HepG2 (cell line): Measurements from ENCODE around the gene AHCY. TPM values are rescaled to one million over a fixed set of nuclear protein-coding genes. Genes with fewer than 3 reads are reported as not detected.

Source experiments
- CCAR2 ChIP-seq: fragments of 200-400 bp; formaldehyde crosslinking; optimal IDR thresholded peaks from 2 replicates; pipeline ENCODE3; 2018; ENCODE audit warnings: low read depth, mild to moderate bottlenecking, low read length, moderate library complexity
- DMAP1 ChIP-seq: IDR thresholded peaks from 2 replicates; pipeline ENCODE4 v1.6.1; 2016
- EED ChIP-seq: sonication (generic); formaldehyde crosslinking; IDR thresholded peaks from 2 replicates; pipeline ENCODE4 v1.5.0; 2020; ENCODE audit warnings: mild to moderate bottlenecking, missing genetic modification reagents
- HMG20A ChIP-seq: IDR thresholded peaks from 2 replicates; pipeline ENCODE4 v1.6.1; 2016; ENCODE audit warnings: borderline replicate concordance
- HOXA9 ChIP-seq: sonication (generic); formaldehyde crosslinking; IDR thresholded peaks from 2 replicates; pipeline ENCODE4 v1.8.1; 2022; ENCODE audit warnings: missing genetic modification reagents, mild to moderate bottlenecking, moderate library complexity, borderline replicate concordance
- ISL2 ChIP-seq: sonication (generic); formaldehyde crosslinking; IDR thresholded peaks from 2 replicates; pipeline ENCODE4 v1.5.0; 2020; ENCODE audit warnings: missing genetic modification reagents
- JARID2 ChIP-seq: sonication (generic); formaldehyde crosslinking; IDR thresholded peaks from 2 replicates; pipeline ENCODE4 v1.8.1; 2023; ENCODE audit warnings: missing genetic modification reagents, inconsistent platforms; ENCODE audit not compliant: insufficient replicate concordance
- KDM1A ChIP-seq: IDR thresholded peaks from 2 replicates; pipeline ENCODE4 v1.6.1; 2016; ENCODE audit warnings: missing compliant biosample characterization
- KLF13 ChIP-seq: sonication (generic); formaldehyde crosslinking; IDR thresholded peaks from 2 replicates; pipeline ENCODE4 v1.4.0; 2020; ENCODE audit warnings: mild to moderate bottlenecking, missing genetic modification reagents
- PAX8 ChIP-seq: sonication (generic); formaldehyde crosslinking; IDR thresholded peaks from 2 replicates; pipeline ENCODE4 v1.8.0; 2022; ENCODE audit warnings: mild to moderate bottlenecking, missing genetic modification reagents, borderline replicate concordance
- POLR2AphosphoS5 ChIP-seq: IDR thresholded peaks from 2 replicates; pipeline ENCODE4 v1.6.1; 2012; ENCODE audit warnings: low read depth, low read length
- RFX1 ChIP-seq: fragments of 450-650 bp; IDR thresholded peaks from 2 replicates; pipeline ENCODE4 v1.6.1; 2017
- SAFB2 ChIP-seq: sonication (generic); formaldehyde crosslinking; IDR thresholded peaks from 2 replicates; pipeline ENCODE4 v1.5.1; 2020; ENCODE audit warnings: missing genetic modification reagents, low read depth, mild to moderate bottlenecking, borderline replicate concordance
- SNAI1 ChIP-seq: sonication (generic); formaldehyde crosslinking; IDR thresholded peaks from 2 replicates; pipeline ENCODE4 v1.5.0; 2020; ENCODE audit warnings: mild to moderate bottlenecking, missing genetic modification reagents, borderline replicate concordance
- SP5 ChIP-seq: IDR thresholded peaks from 2 replicates; pipeline ENCODE4 v1.6.1; 2016; ENCODE audit warnings: low read depth, borderline replicate concordance
- SRSF4 ChIP-seq: fragments of 200-400 bp; formaldehyde crosslinking; IDR thresholded peaks from one replicate; pipeline ENCODE4 v1.6.1; 2018; ENCODE audit warnings: mild to moderate bottlenecking, low read depth, low read length, moderate library complexity; ENCODE audit not compliant: poor library complexity, severe bottlenecking
- ZBTB42 ChIP-seq: sonication (generic); formaldehyde crosslinking; IDR thresholded peaks from 2 replicates; pipeline ENCODE4 v1.5.0; 2020; ENCODE audit warnings: mild to moderate bottlenecking, missing genetic modification reagents
- ZC3H4 ChIP-seq: sonication (generic); formaldehyde crosslinking; IDR thresholded peaks from 2 replicates; pipeline ENCODE4 v1.4.0; 2020; ENCODE audit warnings: missing genetic modification reagents, borderline replicate concordance
- ZFP36 ChIP-seq: fragments of 150-350 bp; IDR thresholded peaks from 2 replicates; pipeline ENCODE4 v1.6.1; 2018; ENCODE audit warnings: borderline replicate concordance, low read length, low read depth; ENCODE audit not compliant: partially characterized antibody
- ZMYM3 ChIP-seq: sonication (generic); formaldehyde crosslinking; IDR thresholded peaks from 2 replicates; pipeline ENCODE4 v1.5.1; 2020; ENCODE audit warnings: mild to moderate bottlenecking, missing genetic modification reagents
- ZNF329 ChIP-seq: sonication (generic); formaldehyde crosslinking; IDR thresholded peaks from 2 replicates; pipeline ENCODE4 v1.9.0; 2021; ENCODE audit warnings: low read depth, mild to moderate bottlenecking, missing genetic modification reagents
- ZNF547 ChIP-seq: sonication (generic); formaldehyde crosslinking; IDR thresholded peaks from 2 replicates; pipeline ENCODE4 v1.5.1; 2020; ENCODE audit warnings: mild to moderate bottlenecking, missing genetic modification reagents
- ZNF552 ChIP-seq: sonication (generic); formaldehyde crosslinking; IDR thresholded peaks from 2 replicates; pipeline ENCODE4 v1.9.0; 2022; ENCODE audit warnings: missing genetic modification reagents, mild to moderate bottlenecking, borderline replicate concordance
- polyA plus RNA-seq, 8 experiments: library from polyadenylated mRNA; depleted of rRNA in 3 of 8; stranded (reverse) in 7 of 8; unstranded in 1 of 8; fragments of >200 nt; fragmentation: Illumina TruSeq in 4 of 8; extraction: Trizol in 4 of 8; gene quantifications; 2 replicates each; pipeline versions ENCODE4 v1.2.1 to v1.2.3, GENCODE V29; 2011 to 2016; ENCODE audit warnings: low read depth in 4 of 8, missing spikeins in 1 of 8, mixed read lengths in 1 of 8; ENCODE audit not compliant: insufficient read depth in 1 of 8
- total RNA-seq, 5 experiments: library from RNA; depleted of rRNA; stranded (reverse); fragments of >200 nt; fragmentation: Illumina TruSeq; extraction: Trizol; gene quantifications; 2 replicates each; pipeline ENCODE4 v1.2.3, GENCODE V29; 2016; ENCODE audit warnings: low read depth in 1 of 5
- TF ChIP-seq, protein P1 (sequence below): sonication (generic); formaldehyde crosslinking; IDR thresholded peaks from 2 replicates; pipeline ENCODE4 v1.5.0; 2020; ENCODE audit warnings: mild to moderate bottlenecking, missing genetic modification reagents
- TF ChIP-seq, protein P2 (sequence below): sonication (generic); formaldehyde crosslinking; IDR thresholded peaks from 2 replicates; pipeline ENCODE4 v1.4.0; 2020; ENCODE audit warnings: missing genetic modification reagents
- TF ChIP-seq, protein P3 (sequence below): sonication (generic); formaldehyde crosslinking; IDR thresholded peaks from 2 replicates; pipeline ENCODE4 v1.8.0; 2022; ENCODE audit warnings: missing genetic modification reagents, low read depth, mild to moderate bottlenecking, borderline replicate concordance

AHCY gene
- total and polyA plus RNA-seq, 2 of the 13 experiments (the other 11 are each of a cell fraction or from before 2014, with no cell fraction given), result 407 to 419 TPM

DNA sequence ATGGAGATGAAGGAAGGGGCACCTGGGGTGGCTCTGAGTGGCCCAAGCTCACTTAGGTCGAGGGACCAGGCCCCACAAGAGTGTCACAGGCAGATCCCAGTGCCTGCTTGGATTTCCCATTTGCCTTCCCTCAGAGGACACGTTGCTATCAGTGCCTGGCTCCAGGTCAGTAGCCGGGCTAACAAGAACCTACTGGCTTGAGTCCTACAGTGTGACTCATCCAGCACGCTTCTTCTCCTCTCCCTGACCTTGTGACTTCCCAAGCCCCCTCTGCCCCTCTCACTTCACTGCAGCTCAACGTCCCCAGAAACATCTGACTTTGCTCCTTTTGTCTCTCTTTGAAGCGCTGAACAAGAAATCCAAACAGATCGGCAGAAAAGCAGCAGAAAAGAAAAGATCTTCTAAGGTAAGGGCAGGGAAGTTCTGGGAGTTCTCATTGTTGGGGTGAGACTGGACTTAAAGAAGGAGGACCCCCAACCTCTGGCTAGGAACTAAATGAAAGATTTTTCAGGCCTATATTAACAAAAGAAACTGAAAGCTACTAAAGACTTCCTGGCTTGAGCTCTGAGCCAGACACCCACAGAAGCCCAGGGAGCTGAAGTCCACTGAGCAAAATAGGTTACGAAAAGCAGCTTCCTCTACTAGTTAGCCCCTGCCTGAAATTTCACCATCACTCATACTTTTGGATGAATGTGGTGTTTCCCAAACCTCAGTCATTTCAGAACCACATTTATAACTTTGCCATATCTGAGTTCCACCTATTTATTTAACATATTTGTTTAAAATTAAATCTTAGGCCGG lies 40.5 kb downstream of the AHCY start (continued):
- no peak for TF ChIP-seq ZNF329 (CRISPR knock-in tag)
- TF ChIP-seq SAFB2 (CRISPR knock-in tag), result no peak; the same call in 1 of the 2 replicates
- TF ChIP-seq, protein P1, sequence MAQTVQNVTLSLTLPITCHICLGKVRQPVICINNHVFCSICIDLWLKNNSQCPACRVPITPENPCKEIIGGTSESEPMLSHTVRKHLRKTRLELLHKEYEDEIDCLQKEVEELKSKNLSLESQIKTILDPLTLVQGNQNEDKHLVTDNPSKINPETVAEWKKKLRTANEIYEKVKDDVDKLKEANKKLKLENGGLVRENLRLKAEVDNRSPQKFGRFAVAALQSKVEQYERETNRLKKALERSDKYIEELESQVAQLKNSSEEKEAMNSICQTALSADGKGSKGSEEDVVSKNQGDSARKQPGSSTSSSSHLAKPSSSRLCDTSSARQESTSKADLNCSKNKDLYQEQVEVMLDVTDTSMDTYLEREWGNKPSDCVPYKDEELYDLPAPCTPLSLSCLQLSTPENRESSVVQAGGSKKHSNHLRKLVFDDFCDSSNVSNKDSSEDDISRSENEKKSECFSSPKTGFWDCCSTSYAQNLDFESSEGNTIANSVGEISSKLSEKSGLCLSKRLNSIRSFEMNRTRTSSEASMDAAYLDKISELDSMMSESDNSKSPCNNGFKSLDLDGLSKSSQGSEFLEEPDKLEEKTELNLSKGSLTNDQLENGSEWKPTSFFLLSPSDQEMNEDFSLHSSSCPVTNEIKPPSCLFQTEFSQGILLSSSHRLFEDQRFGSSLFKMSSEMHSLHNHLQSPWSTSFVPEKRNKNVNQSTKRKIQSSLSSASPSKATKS (CRISPR knock-in tag), result no peak
- TF ChIP-seq JARID2 (CRISPR knock-in tag), result no peak
- no peak for TF ChIP-seq SNAI1 (CRISPR knock-in tag)
- no peak for TF ChIP-seq ZNF547 (CRISPR knock-in tag)
- TF ChIP-seq PAX8, result no peak
- TF ChIP-seq HMG20A, result no peak
- no peak for TF ChIP-seq DMAP1 (CRISPR knock-in tag)
- no peak for TF ChIP-seq EED (CRISPR knock-in tag)
- TF ChIP-seq, protein P2, sequence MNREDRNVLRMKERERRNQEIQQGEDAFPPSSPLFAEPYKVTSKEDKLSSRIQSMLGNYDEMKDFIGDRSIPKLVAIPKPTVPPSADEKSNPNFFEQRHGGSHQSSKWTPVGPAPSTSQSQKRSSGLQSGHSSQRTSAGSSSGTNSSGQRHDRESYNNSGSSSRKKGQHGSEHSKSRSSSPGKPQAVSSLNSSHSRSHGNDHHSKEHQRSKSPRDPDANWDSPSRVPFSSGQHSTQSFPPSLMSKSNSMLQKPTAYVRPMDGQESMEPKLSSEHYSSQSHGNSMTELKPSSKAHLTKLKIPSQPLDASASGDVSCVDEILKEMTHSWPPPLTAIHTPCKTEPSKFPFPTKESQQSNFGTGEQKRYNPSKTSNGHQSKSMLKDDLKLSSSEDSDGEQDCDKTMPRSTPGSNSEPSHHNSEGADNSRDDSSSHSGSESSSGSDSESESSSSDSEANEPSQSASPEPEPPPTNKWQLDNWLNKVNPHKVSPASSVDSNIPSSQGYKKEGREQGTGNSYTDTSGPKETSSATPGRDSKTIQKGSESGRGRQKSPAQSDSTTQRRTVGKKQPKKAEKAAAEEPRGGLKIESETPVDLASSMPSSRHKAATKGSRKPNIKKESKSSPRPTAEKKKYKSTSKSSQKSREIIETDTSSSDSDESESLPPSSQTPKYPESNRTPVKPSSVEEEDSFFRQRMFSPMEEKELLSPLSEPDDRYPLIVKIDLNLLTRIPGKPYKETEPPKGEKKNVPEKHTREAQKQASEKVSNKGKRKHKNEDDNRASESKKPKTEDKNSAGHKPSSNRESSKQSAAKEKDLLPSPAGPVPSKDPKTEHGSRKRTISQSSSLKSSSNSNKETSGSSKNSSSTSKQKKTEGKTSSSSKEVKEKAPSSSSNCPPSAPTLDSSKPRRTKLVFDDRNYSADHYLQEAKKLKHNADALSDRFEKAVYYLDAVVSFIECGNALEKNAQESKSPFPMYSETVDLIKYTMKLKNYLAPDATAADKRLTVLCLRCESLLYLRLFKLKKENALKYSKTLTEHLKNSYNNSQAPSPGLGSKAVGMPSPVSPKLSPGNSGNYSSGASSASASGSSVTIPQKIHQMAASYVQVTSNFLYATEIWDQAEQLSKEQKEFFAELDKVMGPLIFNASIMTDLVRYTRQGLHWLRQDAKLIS (CRISPR knock-in tag), result no peak
- TF ChIP-seq SRSF4, result no peak
- TF ChIP-seq POLR2AphosphoS5, result no peak
- TF ChIP-seq ZC3H4 (CRISPR knock-in tag), result no peak
- TF ChIP-seq CCAR2, result no peak
- TF ChIP-seq, protein P3, sequence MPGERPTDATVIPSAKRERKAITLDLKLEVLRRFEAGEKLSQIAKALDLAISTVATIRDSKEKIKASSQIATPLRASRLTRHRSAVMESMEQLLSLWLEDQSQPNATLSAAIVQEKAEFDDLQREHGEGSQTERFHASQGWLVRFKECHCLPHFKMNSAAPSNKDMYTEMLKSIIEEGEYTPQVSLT, result no peak
- no peak for TF ChIP-seq HOXA9 (CRISPR knock-in tag)
- no peak for TF ChIP-seq ZBTB42 (CRISPR knock-in tag)
- no peak for TF ChIP-seq ZNF552 (CRISPR knock-in tag)
- TF ChIP-seq KDM1A (CRISPR knock-in tag), result no peak
- no peak for TF ChIP-seq RFX1
- TF ChIP-seq KLF13 (CRISPR knock-in tag), result no peak
- no peak for TF ChIP-seq ZMYM3 (CRISPR knock-in tag)
- TF ChIP-seq SP5 (CRISPR knock-in tag), result no peak
- no peak for TF ChIP-seq ZFP36
- no peak for TF ChIP-seq ISL2 (CRISPR knock-in tag)
